K562 (cell line): Measurements from ENCODE around the gene ACAD8. TPM values are rescaled to one million over a fixed set of nuclear protein-coding genes. Genes with fewer than 3 reads are reported as not detected.

Source experiments
- ATAC-seq: fragments of 200-7000 bp; cut with Tn5 transposase; 3 replicates; pipeline ENCODE4 v1.9.1; 2020; ENCODE audit warnings: moderate library complexity
- BruUV-seq: library from RNA; stranded (reverse); fragments of 400-500 nt; replicated peaks from 2 replicates; lab custom pipeline; 2021; lab: Mats Ljungman, UMichigan
- CTCF ChIA-PET: fragments of 300-600 bp; formaldehyde crosslinking; extraction: SDS; loops from one replicate; lab custom pipeline; 2021; ENCODE audit warnings: low intra/inter-chr PET ratio; lab: Yijun Ruan, JAX
- POLR2A ChIA-PET: fragments of 300-600, 350-650 bp; sonication (Branson Sonifier 250); formaldehyde crosslinking; extraction: SDS; loops from one replicate; lab custom pipeline; 2021; ENCODE audit warnings: antibody characterized with exemption, inconsistent platforms; lab: Yijun Ruan, JAX
- DNase-seq, 4 experiments: peaks; one replicate each; pipeline versions ENCODE4 v3.0.0 to v3.0.0-alpha.2; 2011 to 2018; ENCODE audit warnings: low spot score in 3 of 4, mixed read lengths in 3 of 4; ENCODE audit errors: extremely low read depth in 1 of 4
- FAIRE-seq: peaks from 2 replicates; lab custom pipeline; 2011; peaks lifted over from hg19 to GRCh38; lab: Jason Lieb, UNC
- H2AFZ ChIP-seq: 2 replicates; pipeline ENCODE4 v1.6.0; 2011; ENCODE audit warnings: low read depth, low read length, control low read depth, inconsistent platforms
- H3K27ac ChIP-seq: fragments of 200-600 bp; 3 replicates; pipeline ENCODE4 v1.8.0; 2011; ENCODE audit warnings: low read depth, mild to moderate bottlenecking, control low read depth, inconsistent platforms, low read length, moderate library complexity, mixed read lengths; ENCODE audit errors: extremely low read depth
- H3K27me3 ChIP-seq, 2 experiments: fragments of 300-600 bp in 1 of 2; 2 replicates in 1 of 2; 3 replicates in 1 of 2; pipeline versions ENCODE4 v1.6.0 to v1.8.0; 2011; ENCODE audit warnings: inconsistent platforms in 2 of 2, low read length in 2 of 2, mild to moderate bottlenecking in 1 of 2, mixed read lengths in 1 of 2, moderate library complexity in 1 of 2; ENCODE audit not compliant: control insufficient read depth in 2 of 2, insufficient read depth in 2 of 2
- H3K36me3 ChIP-seq: fragments of 300-600 bp; 3 replicates; pipeline ENCODE4 v1.8.0; 2011; ENCODE audit warnings: mild to moderate bottlenecking, low read length, inconsistent platforms; ENCODE audit not compliant: control insufficient read depth, insufficient read depth
- H3K4me1 ChIP-seq, 2 experiments: fragments of 200-600 bp in 1 of 2; replicated peaks in 1 of 2; 2 replicates in 1 of 2; 3 replicates in 1 of 2; pipeline versions ENCODE4 v1.5.1 to v1.8.0; 2011; ENCODE audit warnings: inconsistent platforms in 2 of 2, low read length in 2 of 2, mild to moderate bottlenecking in 1 of 2, mixed read lengths in 1 of 2, moderate library complexity in 1 of 2; ENCODE audit not compliant: control insufficient read depth in 2 of 2, insufficient read depth in 2 of 2
- H3K4me2 ChIP-seq: 2 replicates; pipeline ENCODE4 v1.6.1; 2011; ENCODE audit warnings: low read length, control low read depth, inconsistent platforms, mixed read lengths; ENCODE audit not compliant: insufficient read depth
- H3K4me3 ChIP-seq: fragments of 200-600 bp; sonication (generic), shearing (Covaris generic); 2 replicates; pipeline ENCODE4 v1.5.1; 2016; ENCODE audit warnings: control low read depth, inconsistent platforms
- H3K79me2 ChIP-seq: fragments of 200-600 bp; 3 replicates; pipeline ENCODE4 v1.8.0; 2011; ENCODE audit warnings: low read length, inconsistent platforms; ENCODE audit not compliant: control insufficient read depth, insufficient read depth
- H3K9ac ChIP-seq, 2 experiments: 2 replicates each; pipeline versions ENCODE4 v1.6.0 to v1.6.1; 2011; ENCODE audit warnings: low read depth in 2 of 2, low read length in 2 of 2, control low read depth in 1 of 2, inconsistent platforms in 1 of 2, mild to moderate bottlenecking in 1 of 2, mixed read lengths in 1 of 2; ENCODE audit not compliant: insufficient read depth in 1 of 2
- H3K9me1 ChIP-seq: one replicate; pipeline ENCODE4 v1.6.0; 2011; ENCODE audit warnings: inconsistent platforms, mild to moderate bottlenecking, low read length, moderate library complexity; ENCODE audit not compliant: control insufficient read depth, insufficient read depth
- H3K9me3 ChIP-seq: replicated peaks from 2 replicates; pipeline ENCODE4 v1.5.1; 2011; ENCODE audit warnings: low read depth, low read length, inconsistent platforms; ENCODE audit not compliant: control insufficient read depth, insufficient read depth
- H4K20me1 ChIP-seq: replicated peaks from 2 replicates; pipeline ENCODE4 v1.6.1; 2011; ENCODE audit warnings: low read length, inconsistent platforms, mixed read lengths; ENCODE audit not compliant: control insufficient read depth, insufficient read depth
- GTF2A2 ChIP-seq: IDR thresholded peaks from 2 replicates; pipeline ENCODE4 v1.6.1; 2016; ENCODE audit warnings: mild to moderate bottlenecking, missing genetic modification characterization, missing compliant biosample characterization
- HDAC6 ChIP-seq: IDR thresholded peaks from 2 replicates; pipeline ENCODE4 v1.6.1; 2012; ENCODE audit warnings: low read depth, mild to moderate bottlenecking, control low read depth, inconsistent platforms, low read length, moderate library complexity
- HMG20B ChIP-seq: fragments of 250-450 bp; sonication (Bioruptor Pico); IDR thresholded peaks from 2 replicates; pipeline ENCODE4 v1.5.0; 2021; ENCODE audit warnings: mild to moderate bottlenecking
- ZNF79 ChIP-seq: fragments of 250-450 bp; sonication (Bioruptor Pico); IDR thresholded peaks from 2 replicates; pipeline ENCODE4 v1.4.0; 2020; ENCODE audit warnings: low read depth, mild to moderate bottlenecking, moderate library complexity
- WGBS: fragments of 100-300 bp; shearing (Covaris generic); methylation state at CpG from one replicate; pipeline ENCODE4 v1.1.6; 2016; ENCODE audit warnings: low coverage, mixed read lengths; ENCODE audit not compliant: insufficient coverage; ENCODE audit errors: missing lambda C conversion rate; 5-methylcytosine and 5-hydroxymethylcytosine counted together
- in situ Hi-C: fragments of 300-500 bp; cut with MboI; formaldehyde crosslinking; loops from 4 replicates; pipeline ENCODE4 v1.15.0; 2018; ENCODE audit warnings: inconsistent platforms, mixed read lengths
- intact Hi-C: fragments of 100-400 bp; cut with micrococcal nuclease; formaldehyde crosslinking; loops from 2 replicates; pipeline ENCODE4 v1.14.2; 2022
- polyA plus RNA-seq, 8 experiments: library from polyadenylated mRNA; depleted of rRNA in 4 of 8; stranded (reverse) in 5 of 8; unstranded in 3 of 8; fragments of >200 nt; fragmentation: Nextera tagmentation in 2 of 8; fragmentation: Illumina TruSeq in 1 of 8; extraction: Ambion mirVana in 2 of 8; extraction: Trizol in 1 of 8; gene quantifications; 2 replicates each; pipeline versions ENCODE4 v1.2.1 to v1.2.3, GENCODE V29; 2011 to 2014; ENCODE audit warnings: inconsistent platforms in 1 of 8, missing spikeins in 1 of 8
- total RNA-seq, 7 experiments: library from RNA; depleted of rRNA in 6 of 7; stranded (reverse); fragments of >200 nt in 6 of 7; fragmentation: Illumina TruSeq in 2 of 7; extraction: Trizol in 2 of 7; gene quantifications; 2 replicates each; pipeline versions ENCODE4 v1.2.1 to v1.2.3, GENCODE V29; 2011 to 2021; ENCODE audit warnings: low replicate concordance in 1 of 7

Gene ACAD8
- total and polyA plus RNA-seq, 9 of the 15 experiments (the other 6 are each of a cell fraction or from before 2014, with no cell fraction given), result 6.5 to 34.1 (median 20.1) TPM

DNA sequence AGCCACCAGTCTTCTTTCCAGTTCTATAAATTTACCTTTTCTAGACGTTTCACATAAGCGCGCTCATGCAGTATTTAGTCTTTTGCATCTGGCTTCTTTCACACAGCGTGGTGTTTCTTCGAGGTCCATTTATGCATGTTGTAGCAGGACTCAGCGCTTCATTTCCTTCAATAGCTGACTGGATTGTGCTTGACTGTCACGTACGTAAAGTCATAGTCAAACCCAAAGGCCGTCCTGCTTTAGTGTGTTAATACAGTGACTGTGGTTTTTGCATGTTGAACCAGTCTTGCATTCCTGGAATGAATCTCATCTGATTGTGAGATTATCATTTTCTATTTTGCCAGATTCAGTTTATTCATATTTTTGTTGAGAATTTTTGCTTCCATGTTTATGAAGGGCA lies 41.3 kb downstream of the ACAD8 start:
- peaks cover 0 to 3% of the 10 kb centered on the region in 2 experiments; a peak in 2 of 5 replicates for H3K4me1 ChIP-seq
- intact Hi-C loops (no loop called here), in situ Hi-C loops (no loop called here)
- CTCF ChIA-PET, result no interaction called here
- TF ChIP-seq ZNF79 (CRISPR knock-in tag), result no peak
- no peak for TF ChIP-seq HDAC6
- peaks cover 18 to 33% of the 10 kb centered on the region in 2 experiments for H3K27me3 ChIP-seq
- no peak overlapping the region for H3K4me2 ChIP-seq
- no peak for FAIRE-seq
- no peak overlapping the region for H3K4me3 ChIP-seq
- no peak for DNase-seq
- no peaks in the 10 kb centered on the region for H3K9me1 ChIP-seq
- H3K9me3 ChIP-seq, result no peaks in the 10 kb centered on the region
- POLR2A ChIA-PET, result no interaction called here
- no peaks in the 10 kb centered on the region for H3K79me2 ChIP-seq
- no peaks in the 10 kb centered on the region; the same call in 1 of the 2 replicates for H4K20me1 ChIP-seq
- BruUV-seq, result no TSS peak
- WGBS, result 35% methylated on average over 9 of the region's 9 CpGs
- no peak overlapping the region for H3K9ac ChIP-seq
- H2AFZ ChIP-seq, result no peak overlapping the region
- H3K36me3 ChIP-seq, result no peaks in the 10 kb centered on the region
- no peak overlapping the region for H3K27ac ChIP-seq
- ATAC-seq, result no peak

DNA sequence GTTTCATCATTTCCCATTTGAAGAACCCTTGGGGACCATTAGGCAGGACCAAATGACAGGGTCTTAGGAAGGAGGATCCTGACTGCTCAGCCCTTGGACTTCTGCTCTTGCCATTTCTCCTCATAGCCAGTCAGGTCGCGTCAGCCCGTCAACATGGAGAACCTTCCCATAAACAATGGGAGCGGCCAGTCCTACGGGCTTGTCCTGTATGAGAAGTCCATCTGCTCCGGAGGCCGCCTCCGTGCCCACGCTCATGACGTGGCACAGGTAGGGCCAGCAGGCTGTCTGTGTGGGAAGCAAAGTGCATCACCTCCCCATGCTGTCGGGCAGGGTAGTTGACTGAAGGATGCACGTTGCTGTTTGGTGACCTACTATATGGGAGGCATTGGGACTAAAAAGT lies 58.9 kb downstream of the ACAD8 start:
- POLR2A ChIA-PET, result no interaction called here
- peaks cover 36 to 54% of the 10 kb centered on the region in 2 experiments for H3K27me3 ChIP-seq
- no peaks in the 10 kb centered on the region for H3K79me2 ChIP-seq
- no peaks in the 10 kb centered on the region for H4K20me1 ChIP-seq
- no peak; the same call in 2 of the 3 replicates for ATAC-seq
- no peak for FAIRE-seq
- intact Hi-C loops, result no loop called here
- no peak for DNase-seq
- H3K9ac ChIP-seq, result no peak overlapping the region
- H3K4me1 ChIP-seq, result no peaks in the 10 kb centered on the region
- H3K27ac ChIP-seq, result no peak overlapping the region
- 3% methylated on average over 12 of the region's 12 CpGs for WGBS
- no peaks in the 10 kb centered on the region for H3K9me3 ChIP-seq
- H2AFZ ChIP-seq, result no peak overlapping the region
- in situ Hi-C loops, result no loop called here
- CTCF ChIA-PET, result no interaction called here
- no peak overlapping the region for H3K4me3 ChIP-seq
- H3K9me1 ChIP-seq, result no peaks in the 10 kb centered on the region
- no peak for TF ChIP-seq HMG20B
- TF ChIP-seq GTF2A2 (tag), result no peak
- H3K4me2 ChIP-seq, result no peak overlapping the region
- no TSS peak for BruUV-seq
- no peaks in the 10 kb centered on the region for H3K36me3 ChIP-seq
